GM23248 (cell line): ENCODE data around the gene TECTA. TPM values are rescaled to one million over a fixed set of nuclear protein-coding genes. Genes with fewer than 3 reads are reported as not detected.

Source experiments
- DNase-seq: peaks from one replicate; pipeline ENCODE4 v3.0.0-alpha.2; 2015
- H2AFZ ChIP-seq: fragments of 200-600 bp; sonication (generic); 2 replicates; pipeline ENCODE4 v1.6.1; 2016; ENCODE audit warnings: antibody characterized with exemption
- H3F3A ChIP-seq: fragments of 200-600 bp; sonication (generic); 2 replicates; pipeline ENCODE4 v1.6.1; 2016; ENCODE audit warnings: mild to moderate bottlenecking, antibody characterized with exemption, mixed run types; ENCODE audit not compliant: insufficient read depth
- H3K27ac ChIP-seq: fragments of 200-600 bp; sonication (generic); 2 replicates; pipeline ENCODE4 v1.5.1; 2016; ENCODE audit warnings: mild to moderate bottlenecking
- H3K27me3 ChIP-seq: fragments of 200-600 bp; sonication (generic); replicated peaks from 2 replicates; pipeline ENCODE4 v1.6.1; 2016; ENCODE audit warnings: mild to moderate bottlenecking; ENCODE audit not compliant: insufficient read depth
- H3K36me3 ChIP-seq: fragments of 200-600 bp; sonication (generic); 2 replicates; pipeline ENCODE4 v1.6.1; 2016; ENCODE audit warnings: low read depth, mild to moderate bottlenecking
- H3K4me1 ChIP-seq: fragments of 200-600 bp; sonication (generic); 2 replicates; pipeline ENCODE4 v1.6.1; 2016; ENCODE audit warnings: mild to moderate bottlenecking; ENCODE audit not compliant: insufficient read depth
- H3K4me2 ChIP-seq: fragments of 200-600 bp; sonication (generic); one replicate; pipeline ENCODE4 v1.6.1; 2016; ENCODE audit warnings: mild to moderate bottlenecking; ENCODE audit not compliant: unreplicated experiment
- H3K4me3 ChIP-seq: fragments of 200-600 bp; sonication (generic); 2 replicates; pipeline ENCODE4 v1.5.1; 2016; ENCODE audit warnings: mild to moderate bottlenecking
- H3K79me2 ChIP-seq: fragments of 200-600 bp; sonication (generic); 2 replicates; pipeline ENCODE4 v1.6.1; 2016; ENCODE audit warnings: mild to moderate bottlenecking; ENCODE audit not compliant: insufficient read depth
- H3K9ac ChIP-seq: fragments of 200-600 bp; sonication (generic); 2 replicates; pipeline ENCODE4 v1.6.1; 2016; ENCODE audit warnings: mild to moderate bottlenecking
- H3K9me2 ChIP-seq: fragments of 200-600 bp; sonication (generic); 2 replicates; pipeline ENCODE4 v1.6.1; 2016; ENCODE audit warnings: mixed run types, mild to moderate bottlenecking, moderate library complexity; ENCODE audit not compliant: insufficient read depth
- H3K9me3 ChIP-seq: fragments of 200-600 bp; sonication (generic); one replicate; pipeline ENCODE4 v1.6.1; 2017; ENCODE audit warnings: low read depth
- H4K20me1 ChIP-seq: fragments of 200-600 bp; sonication (generic); 2 replicates; pipeline ENCODE4 v1.6.0; 2016; ENCODE audit not compliant: insufficient read depth
- EZH2 ChIP-seq: fragments of 200-600 bp; sonication (generic); IDR thresholded peaks from 2 replicates; pipeline ENCODE4 v1.6.1; 2018; ENCODE audit warnings: antibody characterized with exemption, mild to moderate bottlenecking; ENCODE audit not compliant: insufficient read depth, poor library complexity, severe bottlenecking
- EZH2phosphoT487 ChIP-seq: fragments of 200-600 bp; sonication (generic); IDR thresholded peaks from 2 replicates; pipeline ENCODE4 v1.6.1; 2018; ENCODE audit warnings: antibody characterized with exemption, moderate library complexity, mild to moderate bottlenecking, low read depth; ENCODE audit not compliant: insufficient read depth
- WGBS, 2 experiments: methylation state at CpG; one replicate each; pipeline ENCODE4 v1.1.6; 2015 to 2017; ENCODE audit warnings: low lambda C conversion rate in 2 of 2, low coverage in 1 of 2; ENCODE audit errors: missing lambda C conversion rate in 2 of 2; 5-methylcytosine and 5-hydroxymethylcytosine counted together
- in situ Hi-C: fragments of 300-500 bp; cut with MboI; formaldehyde crosslinking; loops from 2 replicates; pipeline ENCODE4 v1.15.0; 2020
- polyA plus RNA-seq: library from polyadenylated mRNA; unstranded; fragments of >200 nt; fragmentation: Nextera tagmentation; extraction: Ambion mirVana; gene quantifications from 2 replicates; pipeline ENCODE4 v1.2.1, GENCODE V29; 2016
- total RNA-seq: library from RNA; depleted of rRNA; stranded (reverse); fragments of >200 nt; shearing (Covaris generic); gene quantifications from 2 replicates; pipeline ENCODE4 v1.2.3, GENCODE V29; 2014

TECTA gene
- total and polyA plus RNA-seq, 2 experiments from 2014 or later: under 0.01 to 0.08 TPM

DNA sequence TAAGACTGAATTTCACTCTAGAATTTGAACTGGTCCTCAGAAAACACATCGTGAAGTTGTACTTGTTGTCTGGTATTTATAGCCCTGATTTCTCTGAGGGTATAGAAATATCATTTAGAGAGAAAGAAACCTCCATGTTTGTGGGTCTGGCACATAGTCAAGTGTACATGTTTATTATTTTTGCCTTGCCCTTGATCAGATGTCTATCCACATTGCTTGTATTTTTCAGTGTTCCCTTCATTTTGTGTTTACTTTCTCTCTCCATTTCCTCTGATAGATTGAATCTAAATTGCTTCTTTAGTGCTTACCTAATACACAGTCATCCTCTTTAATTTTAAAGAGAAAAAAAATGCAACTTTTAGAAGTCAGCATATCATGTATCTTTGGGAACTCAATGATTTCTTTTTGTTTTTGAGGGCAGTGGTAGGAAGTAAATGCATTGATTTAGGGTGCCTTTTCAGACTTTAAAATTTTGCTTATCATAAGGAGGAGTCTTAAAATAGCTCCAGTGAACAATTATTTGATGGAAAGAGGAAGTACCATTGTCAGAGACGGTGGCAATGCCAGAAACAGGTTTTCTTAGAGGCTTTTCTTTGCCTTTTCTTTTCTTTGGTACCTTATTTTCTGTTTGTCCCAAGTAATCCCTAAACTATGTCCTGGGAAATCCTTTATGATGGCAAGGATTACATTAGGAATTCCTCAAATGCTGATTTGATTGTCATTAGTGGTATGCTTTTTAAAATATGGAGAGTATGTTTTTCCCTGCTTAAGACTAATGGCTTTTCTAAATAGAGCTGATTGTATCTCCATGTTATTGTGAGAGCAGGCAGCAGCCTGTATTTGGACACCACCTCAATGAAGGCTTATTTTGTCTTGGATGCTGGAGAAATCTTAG lies 29.8 kb upstream of the TECTA start:
- H2AFZ ChIP-seq: no peak overlapping the region
- TF ChIP-seq EZH2phosphoT487 (no peak), EZH2 (no peak)
- no peak overlapping the region for H3K27ac ChIP-seq
- H3K9me3 ChIP-seq: no peaks in the 10 kb centered on the region
- H3K4me1 ChIP-seq: no peaks in the 10 kb centered on the region
- H4K20me1 ChIP-seq: peaks cover 3% of the 10 kb centered on the region; the same call in 1 of the 2 replicates
- H3K4me3 ChIP-seq: no peak overlapping the region
- no peak for DNase-seq
- H3K36me3 ChIP-seq: peaks cover 13% of the 10 kb centered on the region; the same call in 1 of the 2 replicates
- H3K27me3 ChIP-seq: no peaks in the 10 kb centered on the region
- no peaks in the 10 kb centered on the region for H3K79me2 ChIP-seq
- H3K9me2 ChIP-seq: no peaks in the 10 kb centered on the region
- no peak overlapping the region for H3K4me2 ChIP-seq
- H3K9ac ChIP-seq: no peak overlapping the region
- 65 to 70% methylated on average over 2 of the region's 2 CpGs for WGBS, 2 experiments
- no peaks in the 10 kb centered on the region for H3F3A ChIP-seq
- in situ Hi-C loops: no loop called here

DNA sequence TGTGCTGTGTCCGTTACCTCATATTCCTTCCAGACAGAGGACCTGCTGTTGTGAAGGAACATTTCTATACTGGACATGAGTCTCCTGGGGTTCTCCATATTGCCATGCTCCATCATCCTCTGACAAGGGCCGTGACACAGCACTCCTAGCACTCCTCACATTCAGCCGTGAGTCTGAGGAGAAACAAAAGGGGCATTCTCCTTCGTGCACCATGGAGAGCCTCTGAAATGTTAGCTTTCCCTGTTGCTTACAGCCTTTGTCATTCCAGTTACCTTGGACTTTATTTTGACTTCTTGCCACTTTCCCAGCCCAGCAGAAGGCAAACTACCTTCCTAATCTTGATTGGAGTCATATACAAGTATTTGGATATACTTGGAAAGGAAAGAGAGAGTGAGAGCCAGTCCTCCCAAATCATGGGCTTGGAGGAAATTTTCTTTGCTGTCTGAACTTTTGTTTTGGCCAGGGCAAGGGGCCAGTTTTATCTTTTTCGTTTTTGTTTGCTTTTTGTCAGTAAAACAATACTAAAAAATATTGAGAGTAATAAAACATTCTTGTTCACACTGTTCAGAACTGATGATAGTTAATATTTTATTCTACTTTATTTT lies 29.1 kb upstream of the TECTA start:
- Histone ChIP-seq H3F3A (no peaks in the 10 kb centered on the region), H3K79me2 (no peaks in the 10 kb centered on the region), H4K20me1 (peaks cover 3% of the 10 kb centered on the region; the same call in 1 of the 2 replicates), H3K4me2 (no peak overlapping the region), H2AFZ (no peak overlapping the region), H3K4me1 (no peaks in the 10 kb centered on the region), H3K27me3 (no peaks in the 10 kb centered on the region), H3K27ac (no peak overlapping the region), H3K4me3 (no peak overlapping the region), H3K9ac (no peak overlapping the region), H3K36me3 (peaks cover 13% of the 10 kb centered on the region), H3K9me2 (no peaks in the 10 kb centered on the region), H3K9me3 (no peaks in the 10 kb centered on the region)
- in situ Hi-C loops: no loop called here
- WGBS, 2 experiments: 48 to 53% methylated on average over 5 of the region's 5 CpGs
- TF ChIP-seq EZH2phosphoT487 (no peak), EZH2 (no peak)
- no peak for DNase-seq

DNA sequence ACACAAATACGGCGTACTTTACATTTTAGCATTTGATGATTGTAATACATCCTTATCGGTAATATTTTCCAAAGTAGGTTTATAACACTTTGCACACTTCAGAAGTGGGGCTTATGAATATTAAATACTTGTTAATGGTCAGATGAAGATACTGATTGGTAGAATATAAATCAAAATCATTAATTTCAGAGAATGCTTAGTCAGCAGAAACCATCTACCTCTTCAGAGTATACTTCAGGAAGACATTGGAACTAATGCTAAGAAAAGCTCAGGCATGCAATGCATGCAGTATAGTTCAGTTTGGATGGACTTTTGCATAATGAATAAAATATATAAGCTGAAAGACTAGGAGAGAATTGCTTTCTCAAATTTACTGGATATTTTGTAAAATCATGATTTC lies 19.7 kb upstream of the TECTA start:
- no peaks in the 10 kb centered on the region for H3K27me3 ChIP-seq
- H3K4me3 ChIP-seq: no peak overlapping the region
- no peak for DNase-seq
- WGBS, 2 experiments: 94 to 100% methylated on average over 3 of the region's 3 CpGs
- no peaks in the 10 kb centered on the region for H3K79me2 ChIP-seq
- H3K9me2 ChIP-seq: no peaks in the 10 kb centered on the region
- H4K20me1 ChIP-seq: peaks cover 3% of the 10 kb centered on the region; the same call in 1 of the 2 replicates
- in situ Hi-C loops: no loop called here
- H2AFZ ChIP-seq: no peak overlapping the region
- H3F3A ChIP-seq: no peaks in the 10 kb centered on the region
- no peaks in the 10 kb centered on the region for H3K9me3 ChIP-seq
- H3K36me3 ChIP-seq: no peaks in the 10 kb centered on the region; the same call in 1 of the 2 replicates
- no peak overlapping the region for H3K9ac ChIP-seq
- TF ChIP-seq EZH2: no peak
- no peak for TF ChIP-seq EZH2phosphoT487
- no peak overlapping the region for H3K27ac ChIP-seq
- H3K4me2 ChIP-seq: no peak overlapping the region
- H3K4me1 ChIP-seq: 0 out of 2 replicates have a peak, but pooled peaks cover under 1% of the 10 kb centered on the region

DNA sequence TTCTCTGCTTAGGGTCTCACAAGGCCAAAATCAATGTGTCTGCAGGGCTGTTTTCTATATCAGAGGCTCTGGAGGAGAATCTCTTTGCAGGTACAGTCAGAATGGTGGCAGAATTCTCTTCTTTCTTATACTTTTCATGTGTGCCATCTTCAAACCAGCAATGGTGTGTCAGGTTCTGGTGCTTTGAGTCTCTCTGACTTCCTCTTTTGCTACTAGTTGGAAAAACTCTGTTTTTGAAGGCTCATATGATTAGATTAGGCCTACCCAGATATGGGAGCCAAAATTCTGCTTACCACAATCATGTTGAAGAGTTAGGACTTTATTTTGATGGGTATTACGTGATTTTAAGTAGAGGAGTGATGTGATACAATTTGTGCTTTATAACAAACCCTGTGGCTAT lies 18.8 kb upstream of the TECTA start:
- Histone ChIP-seq H3K9ac (no peak overlapping the region), H2AFZ (no peak overlapping the region), H3K27ac (no peak overlapping the region), H3K9me3 (no peaks in the 10 kb centered on the region), H3F3A (no peaks in the 10 kb centered on the region), H3K9me2 (no peaks in the 10 kb centered on the region), H3K27me3 (no peaks in the 10 kb centered on the region), H3K36me3 (no peaks in the 10 kb centered on the region), H3K79me2 (no peaks in the 10 kb centered on the region), H3K4me3 (no peak overlapping the region), H3K4me2 (no peak overlapping the region), H4K20me1 (peaks cover 3% of the 10 kb centered on the region; the same call in 1 of the 2 replicates), H3K4me1 (peaks cover 6% of the 10 kb centered on the region; the same call in 1 of the 2 replicates)
- TF ChIP-seq EZH2: no peak
- no peak for TF ChIP-seq EZH2phosphoT487
- DNase-seq: no peak
- 57 to 73% methylated on average over 1 of the region's 1 CpG for WGBS, 2 experiments
- in situ Hi-C loops: no loop called here
